Measurements from ENCODE around the gene LECT2. TPM values are rescaled to one million over a fixed set of nuclear protein-coding genes. Genes with fewer than 3 reads are reported as not detected.

LECT2 gene
- total RNA-seq, 1 donor from 2014 or later = not detected

- TF ChIP-seq CTCF (conservative IDR thresholded peaks at IDR 0.05; ENCODE audit: low read depth, low read length) = no peak
- DNase-seq (ENCODE audit: low read depth) = peak; percentile 92
- no peak overlapping the region for H3K4me3 ChIP-seq (ENCODE audit: low read depth, low read length)
Observed at GRCh38 chr5:135973323-135974020, 18.7 kb upstream of the LECT2 start.

GRCh38 chr5:135971701-135972100, 16.9 kb upstream of the LECT2 start:
- DNase-seq (ENCODE audit: low read depth) = no peak
- no peak for TF ChIP-seq CTCF (conservative IDR thresholded peaks at IDR 0.05; ENCODE audit: low read depth, low read length)
- no peak overlapping the region for H3K4me3 ChIP-seq (ENCODE audit: low read depth, low read length)

GRCh38 chr5:135966790-135967189, 12.0 kb upstream of the LECT2 start:
- TF ChIP-seq CTCF (conservative IDR thresholded peaks at IDR 0.05; ENCODE audit: low read depth, low read length) = no peak
- H3K4me3 ChIP-seq (ENCODE audit: low read depth, low read length) = no peak overlapping the region
- no peak for DNase-seq (ENCODE audit: low read depth)

GRCh38 chr5:135966165-135966564, 11.4 kb upstream of the LECT2 start:
- DNase-seq (ENCODE audit: low read depth) = no peak
- TF ChIP-seq CTCF (conservative IDR thresholded peaks at IDR 0.05; ENCODE audit: low read depth, low read length) = no peak
- no peak overlapping the region for H3K4me3 ChIP-seq (ENCODE audit: low read depth, low read length)

GRCh38 chr5:135965504-135965903, 10.7 kb upstream of the LECT2 start:
- no peak for DNase-seq (ENCODE audit: low read depth)
- no peak for TF ChIP-seq CTCF (conservative IDR thresholded peaks at IDR 0.05; ENCODE audit: low read depth, low read length)
- H3K4me3 ChIP-seq (ENCODE audit: low read depth, low read length) = no peak overlapping the region

GRCh38 chr5:135964670-135965320, 10.0 kb upstream of the LECT2 start:
- DNase-seq (ENCODE audit: low read depth) = no peak
- H3K4me3 ChIP-seq (ENCODE audit: low read depth, low read length) = no peak overlapping the region
- TF ChIP-seq CTCF (conservative IDR thresholded peaks at IDR 0.05; ENCODE audit: low read depth, low read length) = no peak

- DNase-seq (ENCODE audit: low read depth) = no peak
- no peak overlapping the region for H3K4me3 ChIP-seq (ENCODE audit: low read depth, low read length)
- TF ChIP-seq CTCF (conservative IDR thresholded peaks at IDR 0.05; ENCODE audit: low read depth, low read length) = no peak
Observed at GRCh38 chr5:135955525-135955924, 742 bp upstream of the LECT2 start.

Measured in epithelial cell of proximal tubule (primary cell).